Colonic mucosa (tissue), 4 donors: ENCODE results near the gene ITM2C. TPM values are rescaled to one million over a fixed set of nuclear protein-coding genes. Genes with fewer than 3 reads are reported as not detected.

Source experiments
- DNase-seq: peaks from one replicate; pipeline ENCODE4 v3.0.0-alpha.2; 2020
- H3K27ac ChIP-seq: fragments of 200-600 bp; one replicate; pipeline ENCODE4 v1.8.0; 2021
- H3K27me3 ChIP-seq: fragments of 200-600 bp; one replicate; pipeline ENCODE4 v1.8.0; 2021
- H3K36me3 ChIP-seq: fragments of 200-600 bp; one replicate; pipeline ENCODE4 v1.8.0; 2021
- H3K4me1 ChIP-seq: fragments of 200-600 bp; one replicate; pipeline ENCODE4 v1.8.0; 2021; ENCODE audit warnings: mild to moderate bottlenecking
- H3K4me3 ChIP-seq: fragments of 200-600 bp; one replicate; pipeline ENCODE4 v1.8.0; 2021
- H3K9ac ChIP-seq, 2 donors: one replicate each; pipeline ENCODE4 v1.7.0; 2013; ENCODE audit warnings: control low read depth in 2 of 2, low read depth in 2 of 2, low read length in 2 of 2
- H3K9me3 ChIP-seq: fragments of 200-600 bp; one replicate; pipeline ENCODE4 v1.8.0; 2021
- CTCF ChIP-seq: fragments of 200-600 bp; IDR thresholded peaks from one replicate; pipeline ENCODE4 v1.8.0; 2022; ENCODE audit warnings: antibody characterized with exemption, mild to moderate bottlenecking
- intact Hi-C: fragments of 100-400 bp; cut with DNase I; formaldehyde crosslinking; loops from one replicate; pipeline ENCODE4 v1.14.1; 2022
- total RNA-seq, 2 donors: library from RNA; stranded (reverse); fragmentation: NEBNext Ultra II Directional in 1 of 2; extraction: Animal tissue kit (Norgen Biotek cat#: 25700) in 1 of 2; gene quantifications; one replicate each; pipeline ENCODE4 v1.2.1, GENCODE V29; 2021
- donor health status: healthy.
- donor health status: DM: no; HTN: no; CAD: no.
- donor health status: DM: no; HTN: no; CAD: no.

ITM2C gene
- total RNA-seq, 2 donors from 2014 or later, result 1,192 to 1,707 TPM

DNA sequence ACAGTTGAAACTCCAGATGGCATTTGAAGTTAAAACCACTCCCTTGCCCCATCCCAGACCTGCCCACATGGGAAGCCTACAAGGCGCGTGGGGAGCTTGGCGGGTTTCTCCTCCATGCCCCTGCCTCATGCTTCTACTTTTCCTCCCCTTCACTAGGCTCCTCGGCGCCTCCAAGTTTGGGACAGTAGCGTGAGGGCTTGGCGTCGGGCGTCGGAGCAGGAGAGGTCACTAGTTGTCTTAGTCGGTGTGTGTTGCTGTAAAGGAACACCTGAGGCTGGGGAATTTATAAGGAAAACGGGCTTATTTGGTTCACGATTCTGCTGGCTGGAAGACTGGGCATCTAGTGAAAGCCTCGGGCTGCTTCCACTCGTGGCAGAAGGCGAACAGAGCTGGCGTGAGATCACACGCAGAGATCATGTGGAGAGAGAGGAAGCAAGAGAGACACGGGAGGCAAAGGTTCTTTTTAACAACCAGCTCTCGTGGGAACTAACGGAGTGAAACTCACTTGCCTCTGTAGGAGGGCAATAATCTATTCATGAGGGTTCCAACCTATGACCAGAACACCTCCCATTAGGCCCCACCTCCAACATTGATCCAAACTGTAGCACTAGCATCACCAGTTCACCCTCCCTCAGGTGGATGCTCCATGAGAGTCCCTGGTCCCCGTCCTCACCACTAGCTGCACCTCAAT, 25.3 kb downstream of the ITM2C start:
- no peak overlapping the region for H3K9ac ChIP-seq
- H3K27ac ChIP-seq, result no peak overlapping the region
- no peak overlapping the region for H3K4me3 ChIP-seq
- H3K36me3 ChIP-seq, result no peaks in the 10 kb centered on the region
- no peaks in the 10 kb centered on the region for H3K9me3 ChIP-seq
- intact Hi-C loops, result no loop called here
- H3K4me1 ChIP-seq, result no peaks in the 10 kb centered on the region
- DNase-seq, result no peak
- no peak for TF ChIP-seq CTCF
- H3K27me3 ChIP-seq, result no peaks in the 10 kb centered on the region

GRCh38 chr2:230890646-230891045, 25.9 kb downstream of the ITM2C start:
- no peak overlapping the region for H3K4me3 ChIP-seq
- H3K36me3 ChIP-seq, result no peaks in the 10 kb centered on the region
- intact Hi-C loops, result no loop called here
- H3K9me3 ChIP-seq, result no peaks in the 10 kb centered on the region
- no peak for DNase-seq
- no peak overlapping the region for H3K9ac ChIP-seq
- no peaks in the 10 kb centered on the region for H3K27me3 ChIP-seq
- no peaks in the 10 kb centered on the region for H3K4me1 ChIP-seq
- no peak for TF ChIP-seq CTCF
- no peak overlapping the region for H3K27ac ChIP-seq

DNA sequence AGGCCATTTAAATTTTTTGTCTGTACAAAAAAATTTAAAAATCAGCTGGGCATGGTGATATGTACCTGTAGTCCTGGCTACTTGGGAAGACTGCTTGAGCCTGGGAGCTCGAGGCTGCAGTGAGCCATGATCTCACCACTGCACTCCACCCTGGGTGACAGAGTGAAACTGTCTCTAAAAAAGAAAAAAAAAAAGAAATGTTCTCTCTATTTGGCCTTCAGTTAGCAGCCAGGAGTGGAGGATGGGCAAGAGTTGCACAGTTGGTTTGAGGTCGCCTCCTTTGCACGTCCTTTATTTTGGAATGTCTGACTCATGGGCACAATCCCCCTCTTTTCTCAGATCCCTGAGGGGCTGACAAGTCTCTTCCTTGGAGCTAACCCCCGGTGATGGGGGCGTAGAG, 26.3 kb downstream of the ITM2C start:
- Histone ChIP-seq H3K27ac (no peak overlapping the region), H3K27me3 (no peaks in the 10 kb centered on the region), H3K36me3 (no peaks in the 10 kb centered on the region), H3K4me3 (no peak overlapping the region), H3K9ac (no peak overlapping the region), H3K4me1 (peaks cover 2% of the 10 kb centered on the region), H3K9me3 (no peaks in the 10 kb centered on the region)
- intact Hi-C loops, result no loop called here
- TF ChIP-seq CTCF, result no peak
- no peak for DNase-seq

- no peak for TF ChIP-seq CTCF
- no peak overlapping the region for H3K27ac ChIP-seq
- peaks cover 6% of the 10 kb centered on the region for H3K4me1 ChIP-seq
- H3K36me3 ChIP-seq, result no peaks in the 10 kb centered on the region
- H3K9me3 ChIP-seq, result no peaks in the 10 kb centered on the region
- H3K27me3 ChIP-seq, result no peaks in the 10 kb centered on the region
- no peak overlapping the region for H3K9ac ChIP-seq
- intact Hi-C loops, result no loop called here
- DNase-seq, result no peak
- no peak overlapping the region for H3K4me3 ChIP-seq
These were observed 26.8 kb downstream of the ITM2C start for GRCh38 chr2:230891509-230891908.

GRCh38 chr2:230893338-230893737, 28.6 kb downstream of the ITM2C start:
- no peak for DNase-seq
- no peak for TF ChIP-seq CTCF
- no peaks in the 10 kb centered on the region for H3K27me3 ChIP-seq
- H3K36me3 ChIP-seq, result no peaks in the 10 kb centered on the region
- no peak overlapping the region for H3K27ac ChIP-seq
- H3K4me1 ChIP-seq, result peaks cover 8% of the 10 kb centered on the region
- H3K9ac ChIP-seq, result no peak overlapping the region
- intact Hi-C loops, result no loop called here
- no peaks in the 10 kb centered on the region for H3K9me3 ChIP-seq
- no peak overlapping the region for H3K4me3 ChIP-seq
